Measurements from ENCODE around the gene RABGAP1.

DNA sequence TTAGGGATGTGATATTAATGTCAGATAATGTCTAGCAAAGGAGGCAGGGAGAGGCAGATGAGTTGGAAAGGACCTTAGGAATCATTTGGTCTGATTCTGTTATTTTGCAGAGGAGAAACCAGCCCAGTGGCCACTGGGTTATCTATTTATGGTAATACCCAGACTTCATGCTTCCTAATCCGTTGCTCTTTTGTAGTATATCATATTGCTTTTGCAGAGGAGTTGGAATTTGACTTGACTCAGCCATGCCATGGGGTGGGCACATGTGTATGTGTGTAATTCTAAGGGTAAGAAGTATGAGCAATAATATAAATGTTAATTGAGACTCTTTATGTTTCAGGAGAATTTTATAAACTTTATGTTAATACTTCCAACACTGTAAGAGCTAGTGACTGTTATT lies 100.0 kb downstream of the RABGAP1 start:
- TF ChIP-seq, protein P1, sequence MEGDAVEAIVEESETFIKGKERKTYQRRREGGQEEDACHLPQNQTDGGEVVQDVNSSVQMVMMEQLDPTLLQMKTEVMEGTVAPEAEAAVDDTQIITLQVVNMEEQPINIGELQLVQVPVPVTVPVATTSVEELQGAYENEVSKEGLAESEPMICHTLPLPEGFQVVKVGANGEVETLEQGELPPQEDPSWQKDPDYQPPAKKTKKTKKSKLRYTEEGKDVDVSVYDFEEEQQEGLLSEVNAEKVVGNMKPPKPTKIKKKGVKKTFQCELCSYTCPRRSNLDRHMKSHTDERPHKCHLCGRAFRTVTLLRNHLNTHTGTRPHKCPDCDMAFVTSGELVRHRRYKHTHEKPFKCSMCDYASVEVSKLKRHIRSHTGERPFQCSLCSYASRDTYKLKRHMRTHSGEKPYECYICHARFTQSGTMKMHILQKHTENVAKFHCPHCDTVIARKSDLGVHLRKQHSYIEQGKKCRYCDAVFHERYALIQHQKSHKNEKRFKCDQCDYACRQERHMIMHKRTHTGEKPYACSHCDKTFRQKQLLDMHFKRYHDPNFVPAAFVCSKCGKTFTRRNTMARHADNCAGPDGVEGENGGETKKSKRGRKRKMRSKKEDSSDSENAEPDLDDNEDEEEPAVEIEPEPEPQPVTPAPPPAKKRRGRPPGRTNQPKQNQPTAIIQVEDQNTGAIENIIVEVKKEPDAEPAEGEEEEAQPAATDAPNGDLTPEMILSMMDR (IDR thresholded peaks at IDR 0.05) = no peak
- no peak for TF ChIP-seq EP300 (IDR thresholded peaks at IDR 0.05)

Data from tibial nerve (tissue), 4 donors.